NOMO-1 (cell line): ENCODE data around the gene RAD23B.

Experiments used
- DNase-seq, 2 experiments: peaks; one replicate each; lab custom pipeline; 2025; ENCODE audit not compliant: unreplicated experiment in 2 of 2; lab: John Stamatoyannopoulos, UW

The RAD23B gene

GRCh38 chr9:107266624-107267368 is 16.3 kb upstream of the RAD23B start:
- no peak for DNase-seq

DNA sequence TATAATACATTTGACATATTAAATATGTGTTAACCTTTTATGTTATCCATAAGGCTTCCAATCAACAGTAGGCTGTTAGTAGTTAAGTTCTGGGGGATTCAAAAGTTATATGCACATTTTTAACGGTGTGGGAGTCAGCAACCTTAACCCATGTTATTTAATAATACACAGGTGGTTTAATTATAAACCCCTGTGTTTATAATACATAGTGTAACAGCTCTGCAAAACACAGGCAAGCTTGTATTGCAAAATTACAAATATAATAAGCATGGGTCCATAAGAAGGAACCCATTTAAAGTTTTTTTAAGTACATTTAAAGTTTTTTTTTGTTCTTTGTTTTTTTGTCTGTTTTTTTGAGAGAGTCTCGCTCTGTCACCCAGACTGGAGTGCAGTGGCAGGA is 14.5 kb upstream of the RAD23B start:
- no peak for DNase-seq

DNA sequence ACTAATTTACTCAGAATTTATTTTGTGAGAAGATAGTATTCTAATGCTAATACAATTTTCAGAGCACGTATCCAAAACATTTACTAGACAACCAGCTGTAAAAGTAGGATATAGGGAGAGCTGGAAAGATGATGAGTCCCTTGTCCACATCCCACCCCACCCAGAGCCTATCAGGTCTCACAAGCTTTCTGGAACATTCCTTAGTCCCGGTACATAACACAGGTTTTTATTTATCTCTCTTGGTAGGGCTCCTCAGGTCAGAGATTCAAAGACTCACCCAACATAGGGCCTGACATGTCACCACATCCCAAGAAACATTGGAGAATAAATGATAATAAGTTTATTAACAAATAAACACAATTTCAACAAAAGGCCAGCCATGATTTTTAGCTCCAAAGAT is 13.8 kb upstream of the RAD23B start:
- no peak for DNase-seq

- no peak for DNase-seq
These were observed 13.4 kb upstream of the RAD23B start for GRCh38 chr9:107269681-107270080.

- DNase-seq = no peak
These were observed 13.0 kb upstream of the RAD23B start for GRCh38 chr9:107270082-107270481.

- DNase-seq = no peak
These were observed 12.5 kb upstream of the RAD23B start for GRCh38 chr9:107270580-107270979.

GRCh38 chr9:107273634-107274033 is 9.4 kb upstream of the RAD23B start:
- no peak for DNase-seq

GRCh38 chr9:107274096-107274495 is 9.0 kb upstream of the RAD23B start:
- no peak for DNase-seq

DNA sequence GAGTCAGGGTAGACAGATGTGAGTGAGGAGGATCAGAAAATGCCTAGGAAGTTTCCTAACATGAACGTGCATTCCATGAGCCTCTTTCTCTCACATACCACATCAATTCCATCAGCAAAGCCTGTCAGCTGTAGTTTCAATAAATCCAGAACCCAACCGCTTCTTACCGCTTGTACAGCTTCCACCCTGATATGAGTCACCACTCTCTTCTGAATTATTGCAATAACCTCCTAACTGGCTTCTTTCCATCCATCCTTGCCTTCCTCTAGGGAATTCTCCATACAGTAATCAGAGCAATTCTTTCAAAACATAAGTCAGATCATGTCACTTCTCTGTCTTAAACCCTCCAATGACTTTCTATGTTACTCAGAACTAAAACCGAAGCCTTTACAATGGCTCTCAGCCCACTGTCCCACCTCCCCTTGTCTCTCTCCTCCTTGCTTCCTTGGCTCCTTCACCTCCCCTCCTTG is 8.1 kb upstream of the RAD23B start:
- DNase-seq = no peak

- no peak for DNase-seq
These were observed 7.5 kb upstream of the RAD23B start for GRCh38 chr9:107275530-107275929.

DNA sequence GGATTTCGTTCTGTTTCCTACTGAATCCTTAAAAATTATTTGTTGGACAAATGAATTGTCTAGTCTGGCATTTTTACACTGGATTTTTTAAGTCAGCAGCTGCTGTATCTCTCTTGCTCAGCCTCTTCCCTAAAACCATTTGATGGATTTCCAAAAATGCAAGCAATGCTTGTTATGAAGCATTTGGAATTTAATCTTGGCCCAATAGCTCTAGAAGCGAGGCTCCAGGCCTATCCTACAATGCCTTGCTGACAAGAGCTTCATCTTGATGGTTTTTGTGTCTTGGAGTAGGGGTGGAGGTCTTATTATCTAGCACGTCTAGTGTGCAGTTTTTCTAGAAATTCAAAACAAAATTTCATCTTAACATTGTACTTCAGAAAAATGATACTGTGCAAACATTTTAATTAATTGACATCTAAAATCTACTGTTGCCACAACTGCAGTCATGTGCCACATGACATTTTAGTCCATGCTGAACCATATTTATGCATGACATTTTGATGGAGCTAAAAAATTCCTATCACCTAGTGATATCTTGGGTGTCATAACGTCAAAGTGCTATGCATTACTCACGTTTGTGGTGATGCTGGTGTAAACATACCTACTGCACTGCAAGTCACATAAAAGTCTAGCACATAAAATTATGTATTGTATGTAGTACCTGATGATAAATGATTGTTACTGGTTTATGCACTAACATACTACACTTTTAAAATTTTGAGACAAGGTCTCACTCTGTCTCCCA is 5.9 kb upstream of the RAD23B start:
- no peak for DNase-seq

GRCh38 chr9:107277801-107278200 is 5.3 kb upstream of the RAD23B start:
- DNase-seq = no peak

DNA sequence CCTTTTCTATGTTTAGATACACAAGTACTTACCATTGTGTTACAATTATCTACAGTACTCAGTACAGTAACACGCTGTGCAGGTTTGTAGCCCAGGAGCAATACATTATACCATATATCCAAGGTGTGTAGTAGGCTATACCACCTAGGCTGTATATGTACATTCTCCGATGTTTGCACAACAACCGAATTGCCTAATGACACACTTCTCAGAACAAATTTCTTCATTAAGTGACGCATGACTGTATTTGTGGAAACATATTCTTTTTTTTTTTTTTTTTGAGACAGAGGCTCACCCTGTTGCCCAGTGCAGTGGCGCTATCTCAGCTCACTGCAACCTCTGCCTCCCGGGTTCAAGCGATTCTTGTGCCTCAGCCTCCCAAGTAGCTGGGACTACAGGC is 4.0 kb upstream of the RAD23B start:
- no peak for DNase-seq

- DNase-seq = no peak
These were observed 2.5 kb upstream of the RAD23B start for GRCh38 chr9:107280543-107280942.

- DNase-seq = peak; percentile 38 to 72
These were observed 1.9 kb upstream of the RAD23B start for GRCh38 chr9:107281184-107281583.

DNA sequence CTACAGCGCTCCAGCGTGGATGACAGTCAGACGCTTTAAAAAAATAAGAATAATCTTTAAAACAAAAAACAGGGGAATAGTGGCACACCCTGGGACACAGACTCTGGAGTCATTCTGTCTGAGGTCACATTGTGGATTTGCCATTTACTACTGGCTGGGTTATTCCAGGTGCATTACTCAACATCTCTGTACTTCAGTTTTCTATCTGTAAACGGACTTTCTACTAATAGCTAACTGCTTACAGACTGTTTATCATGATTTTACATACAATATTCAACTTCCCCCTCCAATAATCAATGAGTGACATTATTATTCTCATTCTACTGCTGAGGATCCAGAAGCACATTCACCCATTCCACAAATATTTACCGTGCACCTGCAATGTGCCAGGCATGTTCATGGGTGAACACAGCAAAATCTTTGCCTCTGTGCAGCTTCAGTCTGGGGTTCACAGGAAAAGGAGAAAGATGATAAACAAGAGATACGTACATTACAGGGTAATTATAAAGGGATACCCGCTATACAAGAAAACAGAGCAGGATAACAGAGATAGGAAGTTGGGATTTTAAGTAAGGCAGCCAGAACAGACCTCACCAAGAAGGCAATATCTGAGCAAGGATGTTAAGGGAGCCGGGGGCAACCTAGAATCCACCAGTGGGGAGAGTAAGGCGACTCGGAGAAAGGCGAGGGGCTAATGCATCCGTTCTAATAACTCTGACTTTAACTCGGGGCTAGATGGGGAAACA is 984 bp upstream of the RAD23B start:
- DNase-seq = no peak

- peak; percentile 59 to 71 for DNase-seq
These were observed 841 bp downstream of the RAD23B start for GRCh38 chr9:107283623-107284616.

GRCh38 chr9:107284636-107285035 is 1.6 kb downstream of the RAD23B start:
- DNase-seq = no peak

GRCh38 chr9:107285286-107285685 is 2.2 kb downstream of the RAD23B start:
- DNase-seq = no peak

- DNase-seq = no peak
These were observed 3.0 kb downstream of the RAD23B start for GRCh38 chr9:107286057-107286456.
